ENCODE data around the gene NLN.

NLN gene

GRCh38 chr5:65813174-65813573 lies 91.2 kb downstream of the NLN start:
- Histone ChIP-seq H4K20me1 (ENCODE audit: insufficient read depth, low read length) (no peaks in the 10 kb centered on the region), H3K9me3 (replicated peaks; ENCODE audit: insufficient read depth, low read length) (no peaks in the 10 kb centered on the region), H3K79me2 (ENCODE audit: low read length) (no peaks in the 10 kb centered on the region), H3K36me3 (replicated peaks; ENCODE audit: insufficient read depth, low read length) (no peaks in the 10 kb centered on the region), H3K4me2 (ENCODE audit: low read depth, low read length) (no peak overlapping the region), H3F3A (ENCODE audit: insufficient read depth, low read length) (no peaks in the 10 kb centered on the region), H2AFZ (ENCODE audit: low read length) (no peak overlapping the region), H3K9me2 (replicated peaks; ENCODE audit: insufficient read depth, low read length) (no peaks in the 10 kb centered on the region), H3K27me3 (replicated peaks; ENCODE audit: insufficient read depth, low read length) (no peaks in the 10 kb centered on the region), H3K9ac (ENCODE audit: low read length) (no peak overlapping the region), H3K4me3 (ENCODE audit: low read length) (no peak overlapping the region), H3K4me1 (ENCODE audit: low read length) (peaks cover 12% of the 10 kb centered on the region; the same call in 1 of the 2 replicates), H3K27ac (ENCODE audit: low read length) (no peak overlapping the region)
- TF ChIP-seq EZH2 (optimal IDR thresholded peaks at IDR 0.05; ENCODE audit: low read depth, low read length) (no peak), CTCF (IDR thresholded peaks at IDR 0.05; ENCODE audit: low read length) (no peak), EZH2phosphoT487 (IDR thresholded peaks at IDR 0.05; ENCODE audit: low read length) (no peak)
- no peak for DNase-seq

- no peak for DNase-seq
- H3K27ac ChIP-seq (ENCODE audit: low read length): no peak overlapping the region
- H3K9me2 ChIP-seq (replicated peaks; ENCODE audit: insufficient read depth, low read length): no peaks in the 10 kb centered on the region
- H3K4me1 ChIP-seq (ENCODE audit: low read length): peaks cover 25% of the 10 kb centered on the region
- no peaks in the 10 kb centered on the region for H3K36me3 ChIP-seq (replicated peaks; ENCODE audit: insufficient read depth, low read length)
- TF ChIP-seq EZH2 (optimal IDR thresholded peaks at IDR 0.05; ENCODE audit: low read depth, low read length) (no peak), CTCF (IDR thresholded peaks at IDR 0.05; ENCODE audit: low read length) (no peak), EZH2phosphoT487 (IDR thresholded peaks at IDR 0.05; ENCODE audit: low read length) (no peak)
- H3K4me3 ChIP-seq (ENCODE audit: low read length): no peak overlapping the region
- H3K27me3 ChIP-seq (replicated peaks; ENCODE audit: insufficient read depth, low read length): no peaks in the 10 kb centered on the region
- H4K20me1 ChIP-seq (ENCODE audit: insufficient read depth, low read length): no peaks in the 10 kb centered on the region
- H3K4me2 ChIP-seq (ENCODE audit: low read depth, low read length): no peak overlapping the region
- H3K79me2 ChIP-seq (ENCODE audit: low read length): no peaks in the 10 kb centered on the region
- H3K9me3 ChIP-seq (replicated peaks; ENCODE audit: insufficient read depth, low read length): no peaks in the 10 kb centered on the region
- H3K9ac ChIP-seq (ENCODE audit: low read length): no peak overlapping the region
- H2AFZ ChIP-seq (ENCODE audit: low read length): no peak overlapping the region
- no peaks in the 10 kb centered on the region for H3F3A ChIP-seq (ENCODE audit: insufficient read depth, low read length)
Observed at GRCh38 chr5:65815161-65815560, 93.2 kb downstream of the NLN start.

GRCh38 chr5:65816729-65817128 lies 94.7 kb downstream of the NLN start:
- DNase-seq: no peak
- no peaks in the 10 kb centered on the region for H3K9me3 ChIP-seq (replicated peaks; ENCODE audit: insufficient read depth, low read length)
- no peak overlapping the region for H3K27ac ChIP-seq (ENCODE audit: low read length)
- H2AFZ ChIP-seq (ENCODE audit: low read length): no peak overlapping the region
- no peaks in the 10 kb centered on the region for H3K9me2 ChIP-seq (replicated peaks; ENCODE audit: insufficient read depth, low read length)
- no peak overlapping the region for H3K4me3 ChIP-seq (ENCODE audit: low read length)
- TF ChIP-seq EZH2 (optimal IDR thresholded peaks at IDR 0.05; ENCODE audit: low read depth, low read length) (no peak), CTCF (IDR thresholded peaks at IDR 0.05; ENCODE audit: low read length) (no peak)
- no peaks in the 10 kb centered on the region for H3F3A ChIP-seq (ENCODE audit: insufficient read depth, low read length)
- H3K36me3 ChIP-seq (replicated peaks; ENCODE audit: insufficient read depth, low read length): no peaks in the 10 kb centered on the region
- H3K4me2 ChIP-seq (ENCODE audit: low read depth, low read length): no peak overlapping the region
- H4K20me1 ChIP-seq (ENCODE audit: insufficient read depth, low read length): no peaks in the 10 kb centered on the region
- peaks cover 35% of the 10 kb centered on the region for H3K4me1 ChIP-seq (ENCODE audit: low read length)
- H3K9ac ChIP-seq (ENCODE audit: low read length): no peak overlapping the region
- no peaks in the 10 kb centered on the region for H3K27me3 ChIP-seq (replicated peaks; ENCODE audit: insufficient read depth, low read length)
- no peaks in the 10 kb centered on the region for H3K79me2 ChIP-seq (ENCODE audit: low read length)
